ENCODE results near the gene PNPLA2.

The PNPLA2 gene

GRCh38 chr11:839875-840617 is 21.3 kb downstream of the PNPLA2 start:
- in situ Hi-C loops (cut with HindIII; ENCODE audit: low sequenced_read_pairs): no loop called here

DNA sequence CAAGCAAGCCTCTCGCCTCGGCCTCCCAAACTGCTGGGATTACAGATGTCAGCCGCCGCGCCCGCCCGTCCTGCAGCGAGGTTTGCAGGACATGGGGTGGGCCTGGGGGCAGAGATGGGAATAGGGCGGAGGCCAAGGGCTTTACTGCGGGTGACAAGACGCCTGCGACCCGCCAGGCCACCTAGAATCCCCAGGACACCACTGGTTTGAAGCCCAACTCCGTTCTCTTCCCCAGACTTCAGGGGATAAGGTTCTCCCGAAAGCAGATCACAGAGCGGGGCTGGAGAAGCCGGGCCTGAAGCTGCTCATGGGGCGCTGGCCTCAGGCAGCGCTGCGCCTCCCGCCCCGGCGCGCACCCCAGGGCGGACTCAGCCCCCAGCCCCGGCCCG is 23.3 kb downstream of the PNPLA2 start:
- in situ Hi-C loops (cut with HindIII; ENCODE audit: low sequenced_read_pairs): no loop called here

- in situ Hi-C loops (cut with HindIII; ENCODE audit: low sequenced_read_pairs): no loop called here
These were observed 23.8 kb downstream of the PNPLA2 start, which contains the start of the genes POLR2L and TSPAN4 for GRCh38 chr11:842370-843002. Gene POLR2L, minus strand, starts transcription at chr11:842529. Its CDS starts 21 bp downstream, at chr11:842508. Gene TSPAN4, plus strand, starts transcription at chr11:842852. Its CDS starts 7,453 bp downstream, at chr11:850305.

DNA sequence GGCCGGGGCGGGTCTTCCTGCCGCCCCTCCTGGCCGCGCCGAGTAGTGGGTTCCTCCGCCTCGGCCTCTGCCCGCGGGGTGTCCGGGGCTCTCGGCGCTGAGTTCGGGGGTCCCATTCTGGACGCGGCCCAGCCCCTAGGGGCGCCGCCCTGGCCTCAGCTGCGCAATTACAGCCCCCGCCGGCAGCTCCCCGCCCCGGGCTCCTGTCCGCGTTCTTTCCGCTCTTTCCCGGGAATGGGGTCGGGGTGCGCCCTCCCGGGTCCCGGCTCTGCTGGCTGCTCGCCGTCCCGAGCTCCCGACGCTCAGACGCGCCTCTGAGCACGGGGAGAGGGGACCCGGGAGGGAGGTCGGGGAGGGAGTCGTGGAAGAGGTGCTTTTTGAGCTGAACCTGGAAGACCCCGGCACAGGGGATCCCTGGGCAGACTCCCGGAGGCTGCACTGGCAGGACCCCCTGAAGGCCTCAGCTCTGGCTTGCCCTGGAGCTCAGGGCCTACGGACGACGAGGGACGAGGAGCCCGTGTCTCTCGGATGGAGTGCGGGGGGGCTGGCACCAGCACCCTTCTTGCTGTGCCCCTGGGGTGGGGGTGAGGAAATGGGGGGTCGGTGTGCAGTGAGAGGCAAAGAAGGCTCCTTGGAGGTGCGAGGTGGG is 24.5 kb downstream of the PNPLA2 start:
- in situ Hi-C loops (cut with HindIII; ENCODE audit: low sequenced_read_pairs): no loop called here

DNA sequence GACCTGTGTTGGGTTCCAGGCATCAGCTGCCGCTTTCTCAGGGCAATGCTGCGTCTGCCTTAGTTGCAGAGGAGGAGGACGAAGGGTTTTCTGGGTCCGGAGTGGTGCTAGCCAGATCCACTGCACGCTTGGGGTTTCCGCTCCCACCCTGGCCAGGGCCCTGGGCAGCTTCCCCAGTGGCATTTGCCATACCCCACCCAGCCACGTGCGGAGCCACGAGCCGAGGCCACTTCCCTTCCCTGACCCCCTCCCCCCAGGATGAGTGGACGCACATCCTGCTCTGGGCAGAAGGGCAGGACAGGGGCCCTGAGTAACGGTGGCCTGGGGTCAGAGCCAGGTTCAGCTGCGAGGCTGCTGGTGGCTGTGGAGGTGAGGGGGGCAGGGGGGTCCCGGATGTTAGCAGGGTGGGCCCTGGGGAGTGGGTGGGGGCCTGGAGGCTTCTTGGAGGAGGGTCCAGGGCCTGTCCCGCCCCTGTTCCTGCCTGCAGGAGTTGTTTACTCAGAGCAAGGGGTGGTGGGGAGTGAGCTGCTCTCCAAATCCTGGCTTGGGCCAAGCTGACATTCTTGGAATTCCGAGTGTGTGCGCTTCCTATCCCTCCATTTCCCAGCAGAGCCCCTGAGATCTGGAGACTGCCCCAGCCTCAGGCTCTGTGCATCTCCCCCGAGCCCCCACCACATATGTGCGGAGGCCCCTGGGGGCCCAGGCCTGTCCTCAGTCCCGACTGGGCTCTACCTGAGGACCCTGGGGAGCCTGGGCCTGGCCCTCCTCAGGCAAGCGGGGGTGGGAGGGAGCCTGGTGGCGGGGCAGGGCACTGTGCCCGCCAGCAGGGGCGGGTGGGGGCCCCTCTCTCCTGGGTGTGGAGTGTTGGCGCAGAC is 25.3 kb downstream of the PNPLA2 start:
- in situ Hi-C loops (cut with HindIII; ENCODE audit: low sequenced_read_pairs): no loop called here

DNA sequence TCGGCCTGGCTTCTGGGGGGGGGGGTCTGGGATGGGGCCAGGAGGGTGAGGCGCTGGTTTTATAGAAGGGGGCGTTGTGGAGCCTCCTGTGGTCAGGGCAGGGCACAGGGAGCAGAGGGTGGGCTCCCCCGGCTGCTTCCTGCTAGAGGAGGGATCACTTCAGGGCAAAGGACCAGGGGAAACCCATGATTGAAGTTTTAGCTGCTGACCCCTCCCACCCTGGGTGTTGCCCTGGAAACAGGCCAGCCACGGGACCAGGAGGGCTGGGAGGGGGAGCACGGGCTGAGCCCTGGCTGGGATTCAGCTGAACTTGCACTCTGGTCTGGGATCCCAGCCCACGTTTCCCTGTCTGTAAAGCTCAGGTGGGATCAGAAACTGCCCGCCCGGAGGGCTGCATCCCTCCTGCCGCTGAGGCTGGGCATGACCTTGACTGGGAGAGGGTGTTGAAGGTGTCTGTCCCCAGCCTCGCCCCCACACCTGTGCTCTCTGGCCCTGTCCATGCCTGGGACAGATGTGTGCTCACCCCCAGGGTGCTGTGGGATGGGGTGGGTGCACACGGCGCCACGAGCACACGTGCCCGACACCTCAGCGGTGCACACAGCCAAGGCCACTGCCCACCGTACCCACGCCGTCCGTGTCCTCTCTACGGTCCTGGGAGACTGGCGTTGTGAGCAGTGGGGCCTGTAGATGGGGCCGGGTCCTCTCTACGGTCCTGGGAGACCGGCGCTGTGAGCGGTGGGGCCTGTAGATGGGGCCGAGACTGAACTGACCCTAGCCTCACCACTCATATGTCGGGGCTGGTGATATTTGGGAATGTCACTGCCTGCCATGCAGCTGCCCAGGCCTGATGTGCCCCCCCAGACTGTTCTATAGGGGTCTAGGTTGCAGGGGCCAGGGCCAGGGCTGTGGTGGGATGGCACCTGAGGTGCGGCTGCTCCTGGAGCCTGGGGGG is 26.3 kb downstream of the PNPLA2 start:
- in situ Hi-C loops (cut with HindIII; ENCODE audit: low sequenced_read_pairs): no loop called here

DNA sequence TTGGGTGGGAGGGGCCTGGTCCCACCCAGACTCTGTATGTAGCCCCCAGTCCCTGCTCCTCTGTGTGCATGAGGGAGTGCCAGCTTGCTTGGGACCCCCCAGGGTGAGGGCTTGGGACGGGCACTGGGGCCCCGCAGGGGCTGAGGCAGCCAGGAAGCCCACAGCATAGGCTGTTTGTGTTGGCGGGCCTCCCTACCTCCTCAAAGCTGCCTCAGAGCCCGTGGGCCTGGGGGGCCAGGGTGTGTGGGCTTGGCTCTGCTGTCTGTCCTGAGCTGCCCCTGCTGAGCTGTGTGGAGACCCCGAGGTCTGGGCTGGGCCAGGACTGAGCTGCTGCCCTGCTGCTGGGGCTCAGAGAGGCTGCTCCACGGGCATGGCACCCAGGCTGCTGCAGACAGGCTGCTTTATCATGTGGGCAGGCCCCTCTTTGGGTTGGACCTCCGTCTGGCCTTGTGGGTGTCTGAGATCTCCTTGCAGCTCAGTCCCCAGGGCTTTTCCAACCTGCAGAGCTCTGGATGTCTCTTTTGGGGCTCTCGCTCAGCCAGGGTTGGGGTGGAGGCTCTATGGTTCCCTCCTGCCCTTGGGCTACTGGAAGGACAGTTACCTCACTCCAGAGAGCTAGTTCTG is 27.3 kb downstream of the PNPLA2 start:
- in situ Hi-C loops (cut with HindIII; ENCODE audit: low sequenced_read_pairs): no loop called here

DNA sequence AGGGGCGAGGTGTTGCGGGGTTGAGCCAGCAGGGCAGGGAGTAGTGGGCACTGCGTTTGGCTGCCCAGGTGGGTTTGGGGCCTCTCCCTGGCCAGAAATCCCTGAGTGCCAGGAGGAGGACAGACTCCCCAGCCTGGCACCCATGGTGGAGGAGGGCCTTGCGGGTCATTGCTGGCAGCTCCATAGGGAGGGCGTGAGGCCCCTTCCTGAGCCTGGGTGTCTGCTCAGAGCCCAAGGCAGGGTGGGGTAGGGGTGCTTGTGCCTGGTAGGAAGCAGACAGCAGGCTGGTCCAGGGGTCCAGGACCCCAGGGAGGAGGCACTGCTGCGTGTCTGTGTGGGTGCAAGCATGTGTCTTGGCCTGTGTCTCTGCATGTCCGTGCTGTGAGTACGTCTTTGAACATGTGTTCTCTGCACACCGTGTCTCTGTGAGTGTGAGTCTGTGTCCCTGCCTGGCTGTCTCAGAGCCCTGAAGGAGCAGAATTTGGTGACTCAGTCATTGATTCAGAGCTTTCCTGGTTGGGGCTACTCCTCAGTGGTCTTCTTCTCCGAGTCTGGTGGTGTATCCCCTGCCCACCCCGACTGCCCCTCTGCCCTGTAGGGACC is 27.9 kb downstream of the PNPLA2 start:
- in situ Hi-C loops (cut with HindIII; ENCODE audit: low sequenced_read_pairs): no loop called here

DNA sequence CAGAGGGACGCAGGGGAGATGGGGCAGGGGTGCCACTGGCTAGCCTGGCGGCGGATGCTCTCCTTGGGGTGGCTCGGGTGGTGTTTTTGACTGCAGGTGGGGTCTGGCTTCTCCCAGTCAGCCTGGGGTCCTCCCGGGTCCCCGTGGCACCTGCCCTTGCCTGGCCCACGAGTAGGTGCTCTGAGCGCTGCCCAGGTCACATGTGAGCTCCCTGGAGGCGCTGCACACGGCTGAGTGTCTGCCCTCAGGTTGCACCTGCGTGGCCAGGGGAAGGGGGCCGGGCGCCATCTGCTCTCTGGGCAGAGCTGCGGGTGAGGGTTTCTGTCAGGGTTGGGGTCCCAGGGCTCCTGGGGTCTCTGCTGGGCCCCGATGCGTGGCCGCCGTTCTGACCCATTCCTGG is 29.2 kb downstream of the PNPLA2 start:
- in situ Hi-C loops (cut with HindIII; ENCODE audit: low sequenced_read_pairs): no loop called here

DNA sequence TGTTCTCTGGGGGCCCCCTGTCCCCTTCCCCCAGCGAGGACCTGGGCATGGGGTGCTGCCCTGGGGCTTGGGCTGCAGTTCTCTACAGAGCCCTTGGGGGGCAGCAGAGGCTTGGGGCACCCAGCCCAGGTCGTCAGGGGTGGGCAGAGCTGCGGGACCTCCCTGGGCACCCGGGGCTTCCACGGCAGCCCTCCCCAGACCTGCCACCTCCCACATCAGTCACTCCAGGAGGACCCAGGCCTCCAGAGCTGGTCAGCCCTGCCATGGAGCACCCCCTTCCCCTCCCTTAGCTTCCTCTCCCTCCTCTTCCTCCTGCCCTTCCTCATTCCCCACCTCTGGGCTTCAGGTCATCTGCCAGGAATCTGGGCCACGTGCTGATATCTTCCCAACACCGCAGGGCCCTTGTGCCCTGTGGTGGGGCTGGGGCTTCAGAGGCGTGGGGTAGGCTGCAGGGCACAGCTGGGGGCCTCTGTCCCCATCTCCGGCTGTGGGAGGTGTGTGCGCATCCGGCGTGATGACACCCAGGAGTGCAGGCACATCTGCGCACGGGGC is 29.7 kb downstream of the PNPLA2 start:
- in situ Hi-C loops (cut with HindIII; ENCODE audit: low sequenced_read_pairs): no loop called here

DNA sequence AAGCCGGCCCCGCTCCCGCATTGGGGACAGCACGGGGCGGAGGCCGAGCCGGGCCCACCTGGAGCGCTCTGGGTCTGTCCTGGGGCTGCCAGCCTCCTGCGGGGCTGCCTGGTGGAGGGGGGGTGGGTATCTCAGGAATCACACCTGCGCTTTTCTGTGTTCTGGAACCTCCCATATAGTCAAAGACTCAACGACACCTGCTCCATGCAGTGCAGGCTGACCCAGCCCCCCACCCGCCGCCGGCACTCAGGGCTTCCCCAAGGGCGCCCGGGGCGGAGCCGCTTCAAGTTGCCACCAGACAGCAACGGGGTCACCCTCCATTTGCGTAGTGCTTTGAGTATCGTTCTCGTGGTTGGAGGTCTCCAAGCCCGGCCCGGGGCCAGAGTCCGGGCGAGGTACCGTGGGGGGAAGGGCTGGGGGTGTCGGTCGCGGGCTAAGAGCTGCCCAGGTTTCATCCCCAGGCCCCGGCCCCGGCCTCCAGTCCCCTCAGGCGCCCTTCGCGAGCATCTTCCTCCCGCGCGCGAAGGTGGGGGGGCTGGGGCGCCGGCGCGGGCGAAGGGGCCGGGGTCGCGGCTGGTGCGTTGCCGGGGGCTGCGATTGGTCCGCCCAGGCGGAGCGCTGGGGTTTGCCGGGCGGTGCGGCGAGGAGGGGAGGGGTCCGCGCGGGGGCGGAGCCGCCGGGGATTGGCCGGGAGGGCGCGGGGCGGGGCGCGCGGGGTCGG is 30.6 kb downstream of the PNPLA2 start:
- in situ Hi-C loops (cut with HindIII; ENCODE audit: low sequenced_read_pairs): no loop called here

- in situ Hi-C loops (cut with HindIII; ENCODE audit: low sequenced_read_pairs): no loop called here
These were observed 31.4 kb downstream of the PNPLA2 start for GRCh38 chr11:849951-850774.

GRCh38 chr11:850775-851763 is 32.4 kb downstream of the PNPLA2 start:
- in situ Hi-C loops (cut with HindIII; ENCODE audit: low sequenced_read_pairs): no loop called here

DNA sequence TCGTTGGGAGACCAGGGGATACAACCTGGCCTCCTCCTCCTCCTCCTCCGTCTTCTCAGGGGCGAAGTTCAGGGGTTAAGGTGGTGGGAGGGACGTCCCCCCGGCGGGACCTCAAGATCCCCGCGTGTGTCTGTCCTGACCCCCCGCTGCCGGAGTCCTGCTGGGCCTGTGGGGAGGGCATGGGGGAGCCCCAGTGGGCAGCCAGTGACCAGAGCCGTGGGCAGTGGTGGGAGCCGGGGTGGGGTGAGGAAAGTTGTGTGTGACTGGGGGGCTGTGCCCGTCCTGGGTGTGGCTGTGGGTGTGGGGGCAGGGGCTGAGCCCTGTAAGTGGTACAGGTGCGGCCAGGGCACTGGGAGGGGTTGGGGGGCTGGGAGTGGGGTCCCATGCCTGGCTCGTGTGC is 34.0 kb downstream of the PNPLA2 start:
- in situ Hi-C loops (cut with HindIII; ENCODE audit: low sequenced_read_pairs): no loop called here

DNA sequence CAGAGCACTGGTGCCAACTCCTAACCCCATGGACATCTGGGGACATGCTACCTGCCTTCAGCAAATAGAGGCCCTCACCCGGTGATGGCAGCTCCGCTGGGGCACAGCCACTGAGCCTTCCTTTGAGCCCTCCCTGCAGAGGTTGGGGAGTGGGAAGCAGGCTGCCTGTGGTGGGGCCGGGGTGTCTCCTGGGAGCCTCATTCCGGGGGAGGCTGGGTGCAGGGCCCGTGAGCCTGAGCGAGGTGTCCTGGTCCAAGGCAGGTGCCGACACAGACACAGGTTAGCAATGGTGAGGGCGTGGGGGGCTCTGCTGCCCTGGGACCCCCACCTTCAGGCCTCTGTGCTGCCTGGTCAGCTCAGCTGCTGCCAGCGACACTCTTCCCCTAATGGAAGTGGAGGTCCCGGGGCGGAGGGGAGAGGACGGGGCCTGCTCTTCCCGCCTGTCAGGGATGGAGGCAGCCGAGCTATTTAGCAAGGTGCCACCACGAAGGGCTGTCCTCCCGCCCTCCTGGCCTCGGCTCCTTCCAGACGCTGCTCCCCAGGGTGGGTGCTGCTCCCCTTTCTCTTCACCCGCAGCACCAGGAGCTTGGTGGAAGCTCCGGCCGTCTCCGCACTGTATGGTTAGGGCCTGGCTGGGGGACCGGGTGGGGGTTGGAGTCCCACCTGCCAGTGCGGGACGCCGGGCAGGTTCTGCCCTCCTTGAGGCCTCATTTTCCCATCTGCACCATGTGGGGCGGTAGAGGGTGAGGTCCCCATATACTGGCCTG is 35.2 kb downstream of the PNPLA2 start:
- in situ Hi-C loops (cut with HindIII; ENCODE audit: low sequenced_read_pairs): no loop called here
